ENCODE results near the gene SAMD11. TPM values are rescaled to one million over a fixed set of nuclear protein-coding genes. Genes with fewer than 3 reads are reported as not detected.

Gene SAMD11
- total and polyA plus RNA-seq, 2 of the 8 experiments (the other 6 are each of a cell fraction or from before 2014, with no cell fraction given), result 0.18 to 0.30 TPM

GRCh38 chr1:925561-926421, 2.1 kb downstream of the SAMD11 start (continued):
- TF ChIP-seq, protein P1, sequence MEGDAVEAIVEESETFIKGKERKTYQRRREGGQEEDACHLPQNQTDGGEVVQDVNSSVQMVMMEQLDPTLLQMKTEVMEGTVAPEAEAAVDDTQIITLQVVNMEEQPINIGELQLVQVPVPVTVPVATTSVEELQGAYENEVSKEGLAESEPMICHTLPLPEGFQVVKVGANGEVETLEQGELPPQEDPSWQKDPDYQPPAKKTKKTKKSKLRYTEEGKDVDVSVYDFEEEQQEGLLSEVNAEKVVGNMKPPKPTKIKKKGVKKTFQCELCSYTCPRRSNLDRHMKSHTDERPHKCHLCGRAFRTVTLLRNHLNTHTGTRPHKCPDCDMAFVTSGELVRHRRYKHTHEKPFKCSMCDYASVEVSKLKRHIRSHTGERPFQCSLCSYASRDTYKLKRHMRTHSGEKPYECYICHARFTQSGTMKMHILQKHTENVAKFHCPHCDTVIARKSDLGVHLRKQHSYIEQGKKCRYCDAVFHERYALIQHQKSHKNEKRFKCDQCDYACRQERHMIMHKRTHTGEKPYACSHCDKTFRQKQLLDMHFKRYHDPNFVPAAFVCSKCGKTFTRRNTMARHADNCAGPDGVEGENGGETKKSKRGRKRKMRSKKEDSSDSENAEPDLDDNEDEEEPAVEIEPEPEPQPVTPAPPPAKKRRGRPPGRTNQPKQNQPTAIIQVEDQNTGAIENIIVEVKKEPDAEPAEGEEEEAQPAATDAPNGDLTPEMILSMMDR (IDR thresholded peaks at IDR 0.05; ENCODE audit: control extremely low read depth in 1 of 3, insufficient read depth in 1 of 3, low read depth in 1 of 3, low read length in 3 of 3), result no peak
- TF ChIP-seq EGR1 (IDR thresholded peaks at IDR 0.05; ENCODE audit: borderline replicate concordance, low read depth, low read length) (no peak), CBX8 (IDR thresholded peaks at IDR 0.05; ENCODE audit: borderline replicate concordance, low read depth, low read length) (no peak), CTBP2 (IDR thresholded peaks at IDR 0.05; ENCODE audit: borderline replicate concordance, insufficient read depth, insufficient read length, low read length) (peak; percentile 31), FOSL1 (IDR thresholded peaks at IDR 0.05; ENCODE audit: insufficient read depth, low read depth, low read length) (no peak), BRCA1 (IDR thresholded peaks at IDR 0.05; ENCODE audit: low read depth, low read length) (no peak), EZH2 (IDR thresholded peaks at IDR 0.05; ENCODE audit: low read depth, low read length, severe bottlenecking) (peak; percentile 93), CEBPB (IDR thresholded peaks at IDR 0.05; ENCODE audit: low read depth, low read length) (no peak), RFX5 (IDR thresholded peaks at IDR 0.05; ENCODE audit: borderline replicate concordance, low read depth, low read length) (no peak), NANOG (IDR thresholded peaks at IDR 0.05; ENCODE audit: insufficient read depth, low read depth, low read length, poor library complexity, severe bottlenecking) (no peak), JUN (IDR thresholded peaks at IDR 0.05; ENCODE audit: low read depth, low read length) (no peak), NRF1 (IDR thresholded peaks at IDR 0.05; ENCODE audit: low read depth, low read length) (no peak), SIN3A (conservative IDR thresholded peaks at IDR 0.05 in 1 of 2, IDR thresholded peaks at IDR 0.05 in 1 of 2; ENCODE audit: low read depth in 1 of 2, low read length in 2 of 2) (no peak), SP2 (IDR thresholded peaks at IDR 0.05; ENCODE audit: low read length) (no peak), HDAC2 (IDR thresholded peaks at IDR 0.05; ENCODE audit: borderline replicate concordance in 1 of 2, low read depth in 2 of 2, low read length in 2 of 2) (no peak), RAD21 (IDR thresholded peaks at IDR 0.05 in 1 of 2, conservative IDR thresholded peaks at IDR 0.05 in 1 of 2; ENCODE audit: low read depth in 2 of 2, low read length in 2 of 2) (0 out of 4 replicates have a peak, but pooled peaks of 1 of the 2 experiments have one; percentile 9), SUZ12 (IDR thresholded peaks at IDR 0.05; ENCODE audit: low read length) (peak; percentile 94), MAX (IDR thresholded peaks at IDR 0.05) (0 out of 2 replicates have a peak, but pooled peaks have one; percentile 17), CHD2 (IDR thresholded peaks at IDR 0.05; ENCODE audit: low read length) (no peak), TAF1 (IDR thresholded peaks at IDR 0.05; ENCODE audit: low read depth, low read length) (no peak)
